ENCODE results near the gene APBA2.

The APBA2 gene

GRCh38 chr15:29046281-29046810, 160.6 kb downstream of the APBA2 start:
- Histone ChIP-seq H4K20me1 (ENCODE audit: insufficient read depth, low read length) (no peaks in the 10 kb centered on the region), H3K9ac (ENCODE audit: low read length) (no peak overlapping the region), H3K36me3 (ENCODE audit: insufficient read depth, low read length) (no peaks in the 10 kb centered on the region), H3K79me2 (ENCODE audit: insufficient read depth, low read length) (no peaks in the 10 kb centered on the region), H3K27ac (ENCODE audit: low read depth, low read length, poor library complexity, severe bottlenecking) (no peak overlapping the region), H3K4me2 (ENCODE audit: low read length) (no peak overlapping the region), H2AFZ (ENCODE audit: low read length) (no peak overlapping the region), H3K9me2 (ENCODE audit: low read depth, low read length) (no peaks in the 10 kb centered on the region), H3K4me3 (ENCODE audit: low read depth, low read length, poor library complexity, severe bottlenecking) (no peak overlapping the region), H3K27me3 (ENCODE audit: insufficient read depth, low read length) (no peaks in the 10 kb centered on the region), H3K4me1 (ENCODE audit: insufficient read depth, low read length, severe bottlenecking) (no peaks in the 10 kb centered on the region), H3F3A (ENCODE audit: insufficient read depth, low read length) (no peaks in the 10 kb centered on the region), H3K9me3 (ENCODE audit: low read length) (no peaks in the 10 kb centered on the region)
- no peak for TF ChIP-seq EZH2 (IDR thresholded peaks at IDR 0.05; ENCODE audit: borderline replicate concordance, low read length)
- TF ChIP-seq, protein P1, sequence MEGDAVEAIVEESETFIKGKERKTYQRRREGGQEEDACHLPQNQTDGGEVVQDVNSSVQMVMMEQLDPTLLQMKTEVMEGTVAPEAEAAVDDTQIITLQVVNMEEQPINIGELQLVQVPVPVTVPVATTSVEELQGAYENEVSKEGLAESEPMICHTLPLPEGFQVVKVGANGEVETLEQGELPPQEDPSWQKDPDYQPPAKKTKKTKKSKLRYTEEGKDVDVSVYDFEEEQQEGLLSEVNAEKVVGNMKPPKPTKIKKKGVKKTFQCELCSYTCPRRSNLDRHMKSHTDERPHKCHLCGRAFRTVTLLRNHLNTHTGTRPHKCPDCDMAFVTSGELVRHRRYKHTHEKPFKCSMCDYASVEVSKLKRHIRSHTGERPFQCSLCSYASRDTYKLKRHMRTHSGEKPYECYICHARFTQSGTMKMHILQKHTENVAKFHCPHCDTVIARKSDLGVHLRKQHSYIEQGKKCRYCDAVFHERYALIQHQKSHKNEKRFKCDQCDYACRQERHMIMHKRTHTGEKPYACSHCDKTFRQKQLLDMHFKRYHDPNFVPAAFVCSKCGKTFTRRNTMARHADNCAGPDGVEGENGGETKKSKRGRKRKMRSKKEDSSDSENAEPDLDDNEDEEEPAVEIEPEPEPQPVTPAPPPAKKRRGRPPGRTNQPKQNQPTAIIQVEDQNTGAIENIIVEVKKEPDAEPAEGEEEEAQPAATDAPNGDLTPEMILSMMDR (IDR thresholded peaks at IDR 0.05; ENCODE audit: low read length), result no peak

DNA sequence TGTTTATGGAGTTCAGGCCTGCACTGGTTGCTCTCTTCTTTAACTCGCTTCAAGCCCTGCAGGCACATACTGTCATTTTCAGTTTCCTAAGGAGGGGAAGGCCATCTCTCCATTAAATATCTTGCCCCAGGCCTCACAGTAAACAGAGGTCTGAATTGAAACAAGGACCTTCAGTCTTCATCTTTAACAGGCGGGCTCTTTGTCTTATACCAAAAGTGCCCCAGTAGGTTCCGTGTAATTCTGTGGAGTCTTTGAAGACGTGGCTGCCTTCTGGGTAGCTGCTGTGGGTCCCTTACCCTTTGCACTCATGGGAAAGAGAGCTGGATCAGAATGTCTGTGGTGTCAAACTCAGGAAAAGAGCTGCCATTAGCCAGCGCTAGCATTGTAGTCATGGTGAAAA, 161.2 kb downstream of the APBA2 start:
- no peak overlapping the region for H2AFZ ChIP-seq (ENCODE audit: low read length)
- H3K27me3 ChIP-seq (ENCODE audit: insufficient read depth, low read length), result no peaks in the 10 kb centered on the region
- no peak overlapping the region for H3K4me3 ChIP-seq (ENCODE audit: low read depth, low read length, poor library complexity, severe bottlenecking)
- H3K9me2 ChIP-seq (ENCODE audit: low read depth, low read length), result no peaks in the 10 kb centered on the region
- no peaks in the 10 kb centered on the region for H3F3A ChIP-seq (ENCODE audit: insufficient read depth, low read length)
- H3K4me2 ChIP-seq (ENCODE audit: low read length), result no peak overlapping the region
- H3K79me2 ChIP-seq (ENCODE audit: insufficient read depth, low read length), result no peaks in the 10 kb centered on the region
- H3K9ac ChIP-seq (ENCODE audit: low read length), result no peak overlapping the region
- TF ChIP-seq EZH2 (IDR thresholded peaks at IDR 0.05; ENCODE audit: borderline replicate concordance, low read length), result no peak
- TF ChIP-seq, protein P1 (IDR thresholded peaks at IDR 0.05; ENCODE audit: low read length), result no peak
- H3K36me3 ChIP-seq (ENCODE audit: insufficient read depth, low read length), result no peaks in the 10 kb centered on the region
- H3K9me3 ChIP-seq (ENCODE audit: low read length), result no peaks in the 10 kb centered on the region
- H4K20me1 ChIP-seq (ENCODE audit: insufficient read depth, low read length), result no peaks in the 10 kb centered on the region
- H3K27ac ChIP-seq (ENCODE audit: low read depth, low read length, poor library complexity, severe bottlenecking), result no peak overlapping the region
- H3K4me1 ChIP-seq (ENCODE audit: insufficient read depth, low read length, severe bottlenecking), result no peaks in the 10 kb centered on the region

GRCh38 chr15:29048011-29048410, 162.2 kb downstream of the APBA2 start:
- Histone ChIP-seq H3K36me3 (ENCODE audit: insufficient read depth, low read length) (no peaks in the 10 kb centered on the region), H3K4me2 (ENCODE audit: low read length) (no peak overlapping the region), H3K27me3 (ENCODE audit: insufficient read depth, low read length) (no peaks in the 10 kb centered on the region), H4K20me1 (ENCODE audit: insufficient read depth, low read length) (no peaks in the 10 kb centered on the region), H3K79me2 (ENCODE audit: insufficient read depth, low read length) (no peaks in the 10 kb centered on the region), H3K27ac (ENCODE audit: low read depth, low read length, poor library complexity, severe bottlenecking) (no peak overlapping the region), H3K4me1 (ENCODE audit: insufficient read depth, low read length, severe bottlenecking) (no peaks in the 10 kb centered on the region), H3K9me3 (ENCODE audit: low read length) (no peaks in the 10 kb centered on the region), H3K9ac (ENCODE audit: low read length) (no peak overlapping the region), H3F3A (ENCODE audit: insufficient read depth, low read length) (no peaks in the 10 kb centered on the region), H3K9me2 (ENCODE audit: low read depth, low read length) (no peaks in the 10 kb centered on the region), H3K4me3 (ENCODE audit: low read depth, low read length, poor library complexity, severe bottlenecking) (no peak overlapping the region), H2AFZ (ENCODE audit: low read length) (no peak overlapping the region)
- TF ChIP-seq EZH2 (IDR thresholded peaks at IDR 0.05; ENCODE audit: borderline replicate concordance, low read length), result no peak
- TF ChIP-seq, protein P1 (IDR thresholded peaks at IDR 0.05; ENCODE audit: low read length), result no peak

Measured in OCI-LY1 (cell line).